ENCODE data around the gene UBE2D3.
A peak's percentile ranks its signal among the peaks of the same experiment; 100 is the strongest.

Gene UBE2D3

GRCh38 chr4:102772738-102773340 lies 54.5 kb downstream of the UBE2D3 start:
- ATAC-seq: no peak
- TF ChIP-seq ZNF565 (CRISPR knock-in tag; conservative IDR thresholded peaks at IDR 0.05; ENCODE audit: low read depth): no peak
- TF ChIP-seq POU6F1 (CRISPR knock-in tag; IDR thresholded peaks at IDR 0.05; ENCODE audit: borderline replicate concordance, low read depth): no peak
- TF ChIP-seq ARNTL (CRISPR knock-in tag; IDR thresholded peaks at IDR 0.05; ENCODE audit: borderline replicate concordance, low read depth): no peak
- TF ChIP-seq SNAI2 (CRISPR knock-in tag; IDR thresholded peaks at IDR 0.05): no peak
- TF ChIP-seq ESRRG (CRISPR knock-in tag; IDR thresholded peaks at IDR 0.05): no peak
- no peak for TF ChIP-seq ZNF70 (CRISPR knock-in tag; IDR thresholded peaks at IDR 0.05)
- no peak for TF ChIP-seq BACH2 (CRISPR knock-in tag; IDR thresholded peaks at IDR 0.05; ENCODE audit: borderline replicate concordance)
- TF ChIP-seq CREB5 (CRISPR knock-in tag; IDR thresholded peaks at IDR 0.05; ENCODE audit: low read depth): no peak
- no peak for TF ChIP-seq PPARA (CRISPR knock-in tag; IDR thresholded peaks at IDR 0.05; ENCODE audit: borderline replicate concordance)
- no peak for TF ChIP-seq TOX (CRISPR knock-in tag; IDR thresholded peaks at IDR 0.05; ENCODE audit: borderline replicate concordance)
- no peak for TF ChIP-seq OSR1 (CRISPR knock-in tag; IDR thresholded peaks at IDR 0.05)
- no peak for TF ChIP-seq ZC3H10 (CRISPR knock-in tag; IDR thresholded peaks at IDR 0.05)
- no peak for TF ChIP-seq TSHZ2 (CRISPR knock-in tag; IDR thresholded peaks at IDR 0.05)
- TF ChIP-seq ZFP30 (CRISPR knock-in tag; IDR thresholded peaks at IDR 0.05): no peak

- no peak for TF ChIP-seq OSR1 (CRISPR knock-in tag; IDR thresholded peaks at IDR 0.05)
- TF ChIP-seq ZFP30 (CRISPR knock-in tag; IDR thresholded peaks at IDR 0.05): no peak
- no peak for TF ChIP-seq RARB (CRISPR knock-in tag; IDR thresholded peaks at IDR 0.05)
- no peak for TF ChIP-seq ZNF70 (CRISPR knock-in tag; IDR thresholded peaks at IDR 0.05)
- TF ChIP-seq ZNF565 (CRISPR knock-in tag; conservative IDR thresholded peaks at IDR 0.05; ENCODE audit: low read depth): no peak
- peak; percentile 17; the same call in 1 of the 2 replicates for TF ChIP-seq ISL1 (CRISPR knock-in tag; IDR thresholded peaks at IDR 0.05)
- no peak for ATAC-seq
These were observed 62.5 kb downstream of the UBE2D3 start for GRCh38 chr4:102764901-102765300.

- ATAC-seq: no peak
- no peak for TF ChIP-seq ZC3H10 (CRISPR knock-in tag; IDR thresholded peaks at IDR 0.05)
- no peak for TF ChIP-seq BACH2 (CRISPR knock-in tag; IDR thresholded peaks at IDR 0.05; ENCODE audit: borderline replicate concordance)
- TF ChIP-seq ZNF565 (CRISPR knock-in tag; conservative IDR thresholded peaks at IDR 0.05; ENCODE audit: low read depth): no peak
- no peak for TF ChIP-seq OSR1 (CRISPR knock-in tag; IDR thresholded peaks at IDR 0.05)
- no peak for TF ChIP-seq PATZ1 (CRISPR knock-in tag; IDR thresholded peaks at IDR 0.05; ENCODE audit: borderline replicate concordance)
- no peak for TF ChIP-seq ISL1 (CRISPR knock-in tag; IDR thresholded peaks at IDR 0.05)
- TF ChIP-seq SNAI2 (CRISPR knock-in tag; IDR thresholded peaks at IDR 0.05): no peak
- no peak for TF ChIP-seq CREB5 (CRISPR knock-in tag; IDR thresholded peaks at IDR 0.05; ENCODE audit: low read depth)
- no peak for TF ChIP-seq CSRNP3 (CRISPR knock-in tag; IDR thresholded peaks at IDR 0.05)
- no peak for TF ChIP-seq PPARA (CRISPR knock-in tag; IDR thresholded peaks at IDR 0.05; ENCODE audit: borderline replicate concordance)
- TF ChIP-seq CSDC2 (CRISPR knock-in tag; IDR thresholded peaks at IDR 0.05): no peak
- TF ChIP-seq POU6F1 (CRISPR knock-in tag; IDR thresholded peaks at IDR 0.05; ENCODE audit: borderline replicate concordance, low read depth): no peak
- TF ChIP-seq TCF4 (CRISPR knock-in tag; IDR thresholded peaks at IDR 0.05; ENCODE audit: borderline replicate concordance): no peak
- TF ChIP-seq RARB (CRISPR knock-in tag; IDR thresholded peaks at IDR 0.05): no peak
- no peak for TF ChIP-seq GLIS3 (CRISPR knock-in tag; IDR thresholded peaks at IDR 0.05)
- TF ChIP-seq ARNTL (CRISPR knock-in tag; IDR thresholded peaks at IDR 0.05; ENCODE audit: borderline replicate concordance, low read depth): no peak
- TF ChIP-seq ZNF8 (CRISPR knock-in tag; IDR thresholded peaks at IDR 0.05): no peak
These were observed 65.4 kb downstream of the UBE2D3 start for GRCh38 chr4:102761906-102762305.
